Measurements from ENCODE around the gene NUP214. TPM values are rescaled to one million over a fixed set of nuclear protein-coding genes. Genes with fewer than 3 reads are reported as not detected.
A peak's percentile ranks its signal among the peaks of the same experiment; 100 is the strongest.

NUP214 gene
- total and polyA plus RNA-seq, 8 donors, result 43.8 to 58.4 (median 47.4) TPM

DNA sequence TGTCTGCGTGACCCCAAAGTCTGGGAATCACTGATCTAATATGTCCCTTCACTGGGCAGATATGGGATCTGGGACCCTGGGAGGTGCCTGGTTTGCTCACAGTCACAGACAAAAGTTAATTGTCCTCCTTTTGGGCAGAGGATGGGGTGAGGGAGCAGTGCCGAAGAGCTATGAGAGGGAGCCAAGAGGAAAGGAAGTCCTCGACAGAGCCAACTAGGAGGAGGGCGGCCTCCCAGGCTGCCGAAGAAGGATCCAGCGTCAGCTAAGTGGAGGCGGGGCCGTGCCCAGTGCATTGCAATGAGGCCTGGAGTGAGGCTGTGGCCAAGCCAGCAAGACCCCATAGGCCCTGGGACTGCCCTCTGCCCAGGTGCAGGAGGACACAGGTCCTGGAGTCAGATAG lies 17.6 kb upstream of the NUP214 start:
- H3K27ac ChIP-seq, result peak overlapping the region in 1 of 2 donors; percentile 34
- intact Hi-C loops (cut with DNase I), result no loop called here
- no peak overlapping the region for H3K4me3 ChIP-seq
- ATAC-seq (peak; percentile 23), DNase-seq (no peak)
- no peaks in the 10 kb centered on the region for H3K36me3 ChIP-seq
- TF ChIP-seq, protein P1, sequence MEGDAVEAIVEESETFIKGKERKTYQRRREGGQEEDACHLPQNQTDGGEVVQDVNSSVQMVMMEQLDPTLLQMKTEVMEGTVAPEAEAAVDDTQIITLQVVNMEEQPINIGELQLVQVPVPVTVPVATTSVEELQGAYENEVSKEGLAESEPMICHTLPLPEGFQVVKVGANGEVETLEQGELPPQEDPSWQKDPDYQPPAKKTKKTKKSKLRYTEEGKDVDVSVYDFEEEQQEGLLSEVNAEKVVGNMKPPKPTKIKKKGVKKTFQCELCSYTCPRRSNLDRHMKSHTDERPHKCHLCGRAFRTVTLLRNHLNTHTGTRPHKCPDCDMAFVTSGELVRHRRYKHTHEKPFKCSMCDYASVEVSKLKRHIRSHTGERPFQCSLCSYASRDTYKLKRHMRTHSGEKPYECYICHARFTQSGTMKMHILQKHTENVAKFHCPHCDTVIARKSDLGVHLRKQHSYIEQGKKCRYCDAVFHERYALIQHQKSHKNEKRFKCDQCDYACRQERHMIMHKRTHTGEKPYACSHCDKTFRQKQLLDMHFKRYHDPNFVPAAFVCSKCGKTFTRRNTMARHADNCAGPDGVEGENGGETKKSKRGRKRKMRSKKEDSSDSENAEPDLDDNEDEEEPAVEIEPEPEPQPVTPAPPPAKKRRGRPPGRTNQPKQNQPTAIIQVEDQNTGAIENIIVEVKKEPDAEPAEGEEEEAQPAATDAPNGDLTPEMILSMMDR (IDR thresholded peaks at IDR 0.05), result no peak
- H3K4me1 ChIP-seq, result no peaks in the 10 kb centered on the region
- H3K27me3 ChIP-seq, result no peaks in the 10 kb centered on the region
- no peaks in the 10 kb centered on the region for H3K9me3 ChIP-seq

DNA sequence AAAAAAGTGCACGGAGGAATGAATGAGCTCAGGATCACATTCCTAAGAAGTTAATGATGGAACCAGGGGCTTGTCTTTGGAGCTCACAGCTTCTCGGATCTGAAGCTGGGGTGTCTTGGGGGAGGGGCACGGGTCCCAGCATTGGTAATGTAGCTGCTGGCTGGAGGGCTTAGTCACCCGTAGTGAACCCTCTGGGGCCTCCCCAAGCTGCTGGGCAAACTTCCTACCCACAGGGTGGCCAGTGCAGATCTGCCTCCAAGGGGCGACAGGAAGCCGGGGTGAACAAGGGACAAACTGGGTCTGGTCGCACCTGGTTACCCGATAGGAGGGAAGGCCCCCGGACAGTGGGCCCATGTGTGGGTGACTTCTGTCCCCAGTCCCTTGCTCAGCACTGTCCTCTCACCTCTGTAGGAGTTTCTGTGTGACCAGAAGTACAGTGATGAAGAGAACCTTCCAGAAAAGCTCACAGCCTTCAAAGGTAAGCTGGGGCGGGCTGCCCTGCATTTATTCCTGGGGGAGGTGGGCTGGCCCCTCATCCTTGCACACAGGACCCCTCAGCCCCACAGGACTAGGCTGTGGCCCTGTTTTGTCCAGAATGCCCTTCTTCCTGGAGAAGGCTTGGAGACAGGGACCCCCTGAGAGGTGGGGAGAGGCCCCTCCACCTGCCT lies 14.1 kb upstream of the NUP214 start:
- ATAC-seq (no peak), DNase-seq (no peak)
- intact Hi-C loops (cut with DNase I), result no loop called here
- H3K9me3 ChIP-seq, result no peaks in the 10 kb centered on the region
- H3K4me3 ChIP-seq, result no peak overlapping the region
- no peaks in the 10 kb centered on the region for H3K36me3 ChIP-seq
- no peak overlapping the region for H3K27ac ChIP-seq
- TF ChIP-seq, protein P1 (IDR thresholded peaks at IDR 0.05), result no peak
- no peaks in the 10 kb centered on the region for H3K4me1 ChIP-seq
- H3K27me3 ChIP-seq, result no peaks in the 10 kb centered on the region

DNA sequence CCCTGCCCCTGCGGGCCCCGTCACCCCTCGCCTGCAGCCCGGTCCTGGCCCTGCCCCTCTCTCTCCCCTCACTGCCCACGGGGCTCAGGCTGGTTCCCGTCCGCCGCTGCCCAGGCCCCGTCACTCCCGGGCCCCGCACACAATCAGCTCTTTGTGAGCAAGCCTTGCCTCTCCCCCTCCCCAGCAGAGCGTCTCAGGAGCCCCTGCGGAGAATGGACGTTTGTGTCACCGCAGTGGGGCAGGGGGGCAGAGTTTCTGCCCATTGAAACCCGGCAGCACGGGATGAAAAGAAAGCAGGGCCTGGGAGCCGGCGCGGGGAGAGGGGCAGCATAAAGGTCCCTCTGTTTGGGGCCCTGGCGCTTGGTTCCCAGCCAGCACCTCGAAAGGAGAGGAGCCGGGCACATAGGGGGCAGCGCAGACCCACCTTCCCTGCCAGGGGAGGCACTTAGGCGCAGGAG lies 13.5 kb upstream of the NUP214 start:
- no peak overlapping the region for H3K27ac ChIP-seq
- TF ChIP-seq, protein P1 (IDR thresholded peaks at IDR 0.05), result no peak
- no peaks in the 10 kb centered on the region for H3K9me3 ChIP-seq
- no peak overlapping the region for H3K4me3 ChIP-seq
- no peaks in the 10 kb centered on the region for H3K36me3 ChIP-seq
- ATAC-seq (no peak), DNase-seq (peak in 1 of 4 donors; percentile 1)
- peaks cover 0 to under 1% of the 10 kb centered on the region in 2 donors for H3K27me3 ChIP-seq
- intact Hi-C loops (cut with DNase I), result no loop called here
- no peaks in the 10 kb centered on the region for H3K4me1 ChIP-seq

DNA sequence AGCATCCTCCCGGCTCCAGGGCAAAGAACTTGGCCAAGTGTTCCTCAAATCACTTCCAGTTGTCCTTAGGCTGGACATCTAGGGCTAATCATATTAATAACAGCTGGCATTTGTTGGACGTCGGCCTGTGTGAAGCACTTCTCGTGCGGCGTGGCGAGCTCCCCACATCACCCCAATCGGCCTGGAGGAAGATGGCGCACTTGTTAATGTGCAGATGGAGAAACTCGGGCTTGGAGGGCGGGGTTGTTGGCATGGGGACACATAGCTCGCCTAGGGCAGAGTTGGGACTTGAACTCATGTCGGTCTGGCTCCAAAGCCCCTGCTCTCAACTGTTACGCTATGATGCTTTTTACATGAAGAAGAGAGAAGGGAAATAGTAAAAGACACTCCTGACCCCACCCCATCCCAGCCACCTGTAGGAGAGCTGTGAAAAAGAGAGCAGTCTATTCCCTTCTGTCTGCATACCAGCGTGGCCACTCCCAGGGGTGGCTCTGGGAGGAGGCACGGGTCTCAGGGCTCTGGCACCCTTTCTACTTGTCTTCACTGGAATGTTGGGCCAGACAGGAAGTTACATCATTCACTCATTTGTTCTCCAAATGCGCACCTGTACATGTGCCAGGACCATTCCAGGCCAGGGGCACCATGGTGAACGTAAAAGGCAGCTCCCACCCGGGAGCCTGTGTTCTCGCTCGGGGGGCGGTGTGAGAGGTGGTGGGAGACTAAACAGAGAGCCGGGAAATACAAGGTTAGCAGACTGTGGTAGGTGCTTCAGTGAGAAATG lies 12.8 kb upstream of the NUP214 start:
- TF ChIP-seq, protein P1 (IDR thresholded peaks at IDR 0.05), result no peak
- Histone ChIP-seq H3K27me3 (peaks cover 0 to 5% of the 10 kb centered on the region in 2 donors), H3K9me3 (no peaks in the 10 kb centered on the region), H3K36me3 (no peaks in the 10 kb centered on the region), H3K4me1 (peaks cover 0 to 6% of the 10 kb centered on the region in 2 donors), H3K27ac (no peak overlapping the region), H3K4me3 (no peak overlapping the region)
- no peak for ATAC-seq
- intact Hi-C loops (cut with DNase I), result no loop called here
- DNase-seq, result no peak

DNA sequence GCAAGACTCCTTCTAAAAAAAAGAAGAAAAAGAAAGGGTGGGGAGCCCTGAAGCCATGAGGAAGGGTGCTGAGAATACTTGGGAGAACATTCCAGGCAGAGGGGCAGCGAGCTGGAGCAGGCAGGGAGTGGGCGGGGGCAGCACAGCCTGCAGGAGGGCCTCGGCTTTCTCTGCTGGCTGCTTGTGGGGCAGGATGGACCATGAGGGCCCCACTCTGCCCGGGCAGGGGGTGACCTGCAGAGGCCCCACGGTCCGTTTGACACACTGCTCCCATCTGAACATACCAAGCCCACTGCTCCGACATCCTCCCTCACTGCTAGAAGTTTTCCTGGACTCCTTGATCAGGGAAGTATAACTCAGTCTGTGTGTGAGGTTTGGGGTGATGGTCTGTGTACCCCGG lies 11.7 kb upstream of the NUP214 start:
- DNase-seq, result no peak
- Histone ChIP-seq H3K27ac (no peak overlapping the region), H3K9me3 (no peaks in the 10 kb centered on the region), H3K36me3 (no peaks in the 10 kb centered on the region), H3K4me1 (peaks cover 0 to 6% of the 10 kb centered on the region in 2 donors), H3K4me3 (no peak overlapping the region), H3K27me3 (peaks cover 0 to 5% of the 10 kb centered on the region in 2 donors)
- TF ChIP-seq, protein P1 (IDR thresholded peaks at IDR 0.05), result no peak
- ATAC-seq, result no peak
- intact Hi-C loops (cut with DNase I), result no loop called here
